Measurements from ENCODE around the gene NRIP2. TPM values are rescaled to one million over a fixed set of nuclear protein-coding genes. Genes with fewer than 3 reads are reported as not detected.

The NRIP2 gene
- total and polyA plus RNA-seq, 3 donors from 2014 or later: 2.6 to 10.6 (median 2.8) TPM

DNA sequence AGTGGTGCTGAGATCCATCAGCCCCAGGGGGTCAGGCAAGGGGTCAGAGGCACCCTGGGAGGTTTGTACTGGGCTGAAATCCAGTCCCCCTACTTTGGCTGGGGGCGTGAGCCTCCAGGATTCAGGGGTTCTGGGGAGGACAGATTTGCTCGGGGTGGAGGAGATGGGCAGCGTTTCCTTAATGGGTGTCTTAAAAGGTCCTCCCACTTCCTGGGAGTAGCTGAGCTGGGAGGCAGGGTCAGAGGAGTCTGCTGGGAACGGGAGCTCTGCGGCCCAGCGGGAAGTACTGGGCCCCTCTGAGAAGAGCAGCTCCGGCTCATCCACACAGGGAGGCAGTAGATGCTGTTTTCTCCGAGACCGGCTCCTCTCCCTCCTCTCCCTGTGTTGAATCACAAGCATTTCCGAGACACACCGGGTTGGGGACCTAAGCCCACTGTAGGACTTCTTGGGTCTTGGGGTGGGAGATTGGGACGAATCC is 24.1 kb upstream of the NRIP2 start:
- Histone ChIP-seq H3K27ac (peak overlapping the region in 1 of 2 donors; percentile 68), H3K9me3 (no peaks in the 10 kb centered on the region), H3K27me3 (no peaks in the 10 kb centered on the region), H3K36me3 (ENCODE audit: low read depth, missing control alignments) (no peaks in the 10 kb centered on the region), H3K4me3 (no peak overlapping the region), H3K4me1 (peaks cover 7% of the 10 kb centered on the region)
- WGBS, 2 donors: 63% methylated on average over 12 of the region's 12 CpGs; no CpG with 5 or more reads in 1 of the 2 donors
- no peak for TF ChIP-seq POLR2A (IDR thresholded peaks at IDR 0.05)
- TF ChIP-seq, protein P1, sequence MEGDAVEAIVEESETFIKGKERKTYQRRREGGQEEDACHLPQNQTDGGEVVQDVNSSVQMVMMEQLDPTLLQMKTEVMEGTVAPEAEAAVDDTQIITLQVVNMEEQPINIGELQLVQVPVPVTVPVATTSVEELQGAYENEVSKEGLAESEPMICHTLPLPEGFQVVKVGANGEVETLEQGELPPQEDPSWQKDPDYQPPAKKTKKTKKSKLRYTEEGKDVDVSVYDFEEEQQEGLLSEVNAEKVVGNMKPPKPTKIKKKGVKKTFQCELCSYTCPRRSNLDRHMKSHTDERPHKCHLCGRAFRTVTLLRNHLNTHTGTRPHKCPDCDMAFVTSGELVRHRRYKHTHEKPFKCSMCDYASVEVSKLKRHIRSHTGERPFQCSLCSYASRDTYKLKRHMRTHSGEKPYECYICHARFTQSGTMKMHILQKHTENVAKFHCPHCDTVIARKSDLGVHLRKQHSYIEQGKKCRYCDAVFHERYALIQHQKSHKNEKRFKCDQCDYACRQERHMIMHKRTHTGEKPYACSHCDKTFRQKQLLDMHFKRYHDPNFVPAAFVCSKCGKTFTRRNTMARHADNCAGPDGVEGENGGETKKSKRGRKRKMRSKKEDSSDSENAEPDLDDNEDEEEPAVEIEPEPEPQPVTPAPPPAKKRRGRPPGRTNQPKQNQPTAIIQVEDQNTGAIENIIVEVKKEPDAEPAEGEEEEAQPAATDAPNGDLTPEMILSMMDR (IDR thresholded peaks at IDR 0.05): no peak
- DNase-seq: peak; percentile 24
- intact Hi-C loops (cut with DNase I; ENCODE audit: low total_unique reads): no loop called here

DNA sequence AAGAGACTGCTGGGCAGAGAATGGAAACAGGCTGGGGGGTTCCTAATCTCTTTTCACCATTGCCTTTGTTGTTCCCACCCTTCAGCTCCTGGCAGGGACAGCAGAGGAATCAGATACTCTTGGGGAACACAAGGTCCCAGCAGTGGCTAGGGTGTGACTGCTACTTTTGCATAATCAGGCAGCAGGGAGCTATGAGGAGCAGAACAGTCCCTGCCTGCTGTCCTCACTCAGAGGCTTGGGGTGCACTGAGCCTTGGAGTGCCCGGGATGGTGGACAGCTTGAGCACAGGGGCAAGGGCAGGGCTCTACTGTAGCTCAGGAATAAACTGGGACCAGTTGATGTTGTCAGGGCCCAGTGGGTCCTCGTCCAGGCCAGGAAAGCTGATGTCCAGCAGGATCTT is 23.5 kb upstream of the NRIP2 start:
- Histone ChIP-seq H3K36me3 (ENCODE audit: low read depth, missing control alignments) (no peaks in the 10 kb centered on the region), H3K4me1 (peaks cover 10% of the 10 kb centered on the region), H3K4me3 (no peak overlapping the region), H3K9me3 (no peaks in the 10 kb centered on the region), H3K27ac (peak overlapping the region in 1 of 2 donors; percentile 68), H3K27me3 (no peaks in the 10 kb centered on the region)
- WGBS, 2 donors: 36 to 100% methylated on average over 1 to 2 of the region's 2 CpGs
- DNase-seq: no peak
- intact Hi-C loops (cut with DNase I; ENCODE audit: low total_unique reads): no loop called here
- TF ChIP-seq POLR2A (IDR thresholded peaks at IDR 0.05): no peak
- TF ChIP-seq, protein P1 (IDR thresholded peaks at IDR 0.05): no peak

DNA sequence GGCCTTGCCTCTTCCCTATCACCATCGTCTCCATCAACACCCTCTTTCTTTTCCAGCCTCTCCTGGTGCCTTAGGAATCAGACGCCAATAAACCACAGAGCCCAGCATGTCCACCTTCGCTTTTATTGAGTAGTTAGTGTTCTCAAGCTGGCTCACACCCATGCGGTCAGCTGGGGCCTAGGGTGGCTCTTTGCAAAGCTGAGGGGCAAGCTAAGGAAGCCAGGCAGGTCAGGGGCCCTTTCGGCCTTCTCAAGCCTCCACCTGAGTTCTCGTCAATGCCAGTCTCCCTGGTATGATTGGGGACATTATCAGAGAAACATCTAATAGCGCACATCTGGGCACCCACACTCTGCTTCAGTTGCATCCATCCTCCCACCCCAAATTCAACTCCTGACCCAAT is 22.7 kb upstream of the NRIP2 start:
- intact Hi-C loops (cut with DNase I; ENCODE audit: low total_unique reads): no loop called here
- 94 to 96% methylated on average over 7 of the region's 7 CpGs for WGBS, 2 donors

DNA sequence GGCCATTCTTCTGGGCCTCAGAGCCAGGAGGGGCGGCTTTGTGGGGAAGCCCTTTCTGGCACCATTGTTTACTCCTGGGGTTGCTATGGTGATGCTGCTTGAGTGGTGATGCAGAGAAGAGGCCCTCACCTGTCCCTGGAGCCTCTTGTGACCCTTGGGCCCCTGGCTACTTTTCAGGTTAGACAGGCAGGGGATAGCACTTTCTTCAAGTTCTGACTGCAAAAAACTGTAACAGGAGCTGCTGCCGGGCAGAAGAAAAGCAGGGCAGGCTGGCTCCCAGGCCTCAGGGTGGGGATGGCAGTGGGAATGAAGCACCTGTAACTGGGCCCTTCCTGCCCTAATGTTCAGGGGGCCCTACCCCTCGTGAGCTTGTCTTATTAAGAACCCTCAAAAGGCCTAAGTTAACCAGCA is 22.2 kb upstream of the NRIP2 start, which contains the start of gene TEX52:
TSS of gene TEX52 (minus strand) at position 19 of the 411 bp plus-strand sequence. CDS start at position 6, 13 bp downstream.
- Histone ChIP-seq H3K27ac (no peak within 1 kb of the TSS), H3K4me1 (peaks cover 10% of the 10 kb centered on the region), H3K4me3 (no peak within 1 kb of the TSS), H3K36me3 (ENCODE audit: low read depth, missing control alignments) (no peaks in the 10 kb centered on the region), H3K9me3 (no peaks in the 10 kb centered on the region), H3K27me3 (no peaks in the 10 kb centered on the region)
- intact Hi-C loops (cut with DNase I; ENCODE audit: low total_unique reads): no loop called here
- TF ChIP-seq, protein P1 (IDR thresholded peaks at IDR 0.05): no peak
- TF ChIP-seq POLR2A (IDR thresholded peaks at IDR 0.05): no peak
- WGBS, 2 donors: 83 to 90% methylated on average over 3 of the region's 3 CpGs
- DNase-seq: no peak

More for the DNA sequence above, 22.7 kb upstream of the NRIP2 start:
- DNase-seq: no peak
- Histone ChIP-seq H3K27me3 (no peaks in the 10 kb centered on the region), H3K4me1 (peaks cover 10% of the 10 kb centered on the region), H3K27ac (no peak overlapping the region), H3K36me3 (ENCODE audit: low read depth, missing control alignments) (no peaks in the 10 kb centered on the region), H3K9me3 (no peaks in the 10 kb centered on the region), H3K4me3 (no peak overlapping the region)
- TF ChIP-seq, protein P1 (IDR thresholded peaks at IDR 0.05): no peak
- no peak for TF ChIP-seq POLR2A (IDR thresholded peaks at IDR 0.05)

DNA sequence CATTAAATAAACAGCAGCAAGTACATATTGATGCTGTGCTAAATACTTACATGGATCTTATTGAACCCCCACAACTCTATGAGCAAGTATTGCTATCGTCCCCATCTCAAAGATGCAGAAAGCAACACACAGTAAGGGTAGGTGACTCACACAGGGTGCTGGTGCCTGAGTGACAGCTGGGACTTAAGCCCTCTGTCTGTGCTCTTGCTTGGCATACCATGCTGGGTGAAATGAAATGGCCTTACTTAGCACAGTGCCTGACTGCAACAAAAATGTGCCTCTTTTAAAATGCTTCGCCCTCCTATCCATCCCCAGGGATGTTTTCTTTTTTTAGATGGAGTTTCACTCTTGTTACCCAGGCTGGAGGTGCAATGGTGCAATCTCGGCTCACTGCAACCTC is 21.2 kb upstream of the NRIP2 start:
- no peak overlapping the region for H3K27ac ChIP-seq
- H3K36me3 ChIP-seq (ENCODE audit: low read depth, missing control alignments): no peaks in the 10 kb centered on the region
- intact Hi-C loops (cut with DNase I; ENCODE audit: low total_unique reads): no loop called here
- no peaks in the 10 kb centered on the region for H3K27me3 ChIP-seq
- WGBS, 2 donors: 88 to 96% methylated on average over 3 of the region's 3 CpGs
- no peak overlapping the region for H3K4me3 ChIP-seq
- TF ChIP-seq, protein P1 (IDR thresholded peaks at IDR 0.05): no peak
- TF ChIP-seq POLR2A (IDR thresholded peaks at IDR 0.05): no peak
- H3K9me3 ChIP-seq: no peaks in the 10 kb centered on the region
- peaks cover 10% of the 10 kb centered on the region for H3K4me1 ChIP-seq
- DNase-seq: no peak

All from testis (tissue), 3 donors.